Stimulated activated CD8-positive, alpha-beta memory T cell treated with anti-CD3 and anti-CD28 coated beads, Interleukin-2, amount 100 ng/mL, for 48 hours (primary cell): ENCODE measurements around the gene C15orf62.

Experiments used
- DNase-seq, 2 donors: peaks; one replicate each; pipeline ENCODE4 v3.0.0-alpha.2; 2020; ENCODE audit warnings: low read depth in 2 of 2

Gene C15orf62

DNA sequence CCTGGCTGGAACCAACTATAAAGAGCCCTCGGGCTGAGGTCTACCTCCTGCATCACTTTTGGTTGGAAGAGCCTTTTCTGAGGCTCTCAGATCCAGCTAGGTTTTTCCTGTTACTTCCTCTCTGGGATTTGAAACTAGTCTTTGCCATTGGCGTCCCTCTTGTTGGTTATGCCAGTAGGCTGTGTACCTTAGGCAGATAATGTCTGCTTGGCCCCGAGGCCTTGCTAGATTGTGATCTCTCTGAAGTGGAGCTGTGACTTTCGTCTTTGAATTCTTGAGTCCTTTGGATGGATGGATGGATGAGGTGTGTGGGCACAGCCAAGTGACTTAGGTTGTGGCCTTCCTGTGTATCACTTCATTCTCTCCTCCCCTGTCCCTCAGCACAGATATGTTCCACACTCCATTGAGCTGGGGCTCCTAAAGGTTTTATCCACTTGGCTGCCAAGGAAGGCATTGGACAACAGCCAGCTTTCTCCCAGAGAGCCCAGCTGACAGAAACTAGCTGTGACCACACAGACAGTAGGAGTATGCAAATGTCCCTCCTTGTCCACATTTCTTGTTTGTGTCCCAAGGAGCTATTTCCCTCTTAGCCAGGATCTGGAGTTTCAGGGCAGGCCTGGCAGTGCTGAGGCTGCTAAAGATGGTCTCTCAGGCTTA, 45.4 kb downstream of the C15orf62 start:
- DNase-seq: no peak

DNA sequence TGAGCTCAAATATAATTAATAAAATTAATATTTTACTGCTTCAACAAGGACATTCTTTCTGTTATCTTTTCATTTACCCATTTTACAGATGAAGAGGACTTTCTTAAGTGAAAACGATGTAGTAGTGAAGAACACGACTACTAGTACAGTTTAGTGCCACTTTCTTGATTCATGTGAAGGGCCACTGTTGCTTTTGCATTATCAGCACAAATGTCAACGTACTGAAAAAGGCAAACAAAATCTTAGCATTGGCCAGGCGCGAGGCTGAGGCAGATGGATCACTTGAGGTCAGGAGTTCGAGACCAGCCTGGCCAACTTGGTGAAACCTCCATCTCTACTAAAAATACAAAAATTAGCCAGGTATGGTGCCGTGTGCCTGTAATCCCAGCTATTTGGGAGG, 49.3 kb downstream of the C15orf62 start:
- no peak for DNase-seq

DNA sequence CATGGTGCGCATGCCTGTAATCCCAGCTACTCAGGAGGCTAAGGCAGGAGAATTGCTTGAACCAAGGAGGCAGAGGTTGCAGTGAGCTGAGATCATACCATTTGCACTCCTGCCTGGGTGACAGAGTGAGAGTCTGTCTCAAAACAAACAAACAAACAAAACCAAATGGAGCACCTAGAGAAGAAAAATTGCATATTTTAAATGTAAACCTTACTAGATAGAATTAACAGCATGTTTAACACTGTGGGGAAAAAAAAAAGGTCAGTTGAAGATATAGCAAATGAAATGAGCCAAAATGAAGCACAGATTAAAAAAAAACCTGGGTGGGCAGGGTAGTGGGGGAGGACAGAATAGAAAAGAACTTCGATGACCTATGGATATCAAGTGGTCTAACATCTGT, 51.4 kb downstream of the C15orf62 start:
- no peak for DNase-seq
